CD4-positive, alpha-beta T cell treated with Interleukin-15 for 4 hours (primary cell): ENCODE data around the gene TFRC.
"Not testable (repeated sequence)": the region's sequence is repeated elsewhere in the genome, so short reads cannot be mapped to it uniquely, and the experiment has no call there.

Source experiments
- DNase-seq: peaks from one replicate; pipeline ENCODE4 v3.0.0-alpha.2; 2020; ENCODE audit warnings: low spot score

Gene TFRC

GRCh38 chr3:196048922-196049598 is 32.8 kb downstream of the TFRC start:
- DNase-seq = no peak

- no peak for DNase-seq
These were observed 34.4 kb downstream of the TFRC start for GRCh38 chr3:196047391-196048030.

GRCh38 chr3:196044513-196044912 is 37.4 kb downstream of the TFRC start:
- no peak for DNase-seq

DNA sequence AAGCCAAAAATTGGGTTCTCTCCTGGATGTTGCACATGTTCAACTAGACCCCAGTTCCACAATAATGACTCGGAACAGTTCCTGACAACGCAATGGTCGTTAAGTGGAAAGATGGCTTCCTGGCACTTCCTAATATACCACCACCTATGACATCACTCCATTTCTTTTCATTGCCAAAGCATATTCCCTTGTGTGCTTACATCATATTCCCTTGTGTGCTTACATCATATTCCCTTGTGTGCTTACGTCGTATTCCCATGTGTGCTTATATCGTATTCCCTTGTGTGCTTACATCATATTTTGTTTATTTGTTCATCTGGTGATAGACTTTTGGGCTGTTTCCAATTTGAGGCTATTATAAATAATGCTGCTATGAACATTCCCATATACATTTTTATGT is 39.2 kb downstream of the TFRC start:
- DNase-seq = no peak

GRCh38 chr3:196039359-196039758 is 42.5 kb downstream of the TFRC start:
- DNase-seq = no peak

DNA sequence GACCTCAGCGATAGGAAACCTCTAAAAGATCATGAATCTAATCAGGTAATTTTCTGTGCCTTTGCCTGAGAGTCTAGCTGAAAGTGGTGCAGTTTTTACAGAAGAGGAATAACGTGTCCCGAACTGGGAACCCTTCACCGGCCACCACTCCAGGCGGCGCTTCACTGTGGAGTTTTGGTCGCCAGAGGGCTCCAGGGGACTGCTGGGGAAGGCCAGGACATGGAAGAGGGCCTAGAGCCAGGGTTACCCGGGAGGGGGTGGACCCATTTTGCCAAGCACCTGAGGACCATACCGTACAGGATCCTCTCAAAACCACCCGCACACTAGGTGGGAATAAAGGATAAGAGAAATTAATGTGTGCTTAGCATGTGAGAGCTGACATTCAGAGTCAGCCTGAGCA is 55.8 kb downstream of the TFRC start:
- not testable (repeated sequence) for DNase-seq

GRCh38 chr3:196024968-196025367 is 56.9 kb downstream of the TFRC start:
- DNase-seq = no peak

GRCh38 chr3:196023947-196024346 is 57.9 kb downstream of the TFRC start:
- no peak for DNase-seq

DNA sequence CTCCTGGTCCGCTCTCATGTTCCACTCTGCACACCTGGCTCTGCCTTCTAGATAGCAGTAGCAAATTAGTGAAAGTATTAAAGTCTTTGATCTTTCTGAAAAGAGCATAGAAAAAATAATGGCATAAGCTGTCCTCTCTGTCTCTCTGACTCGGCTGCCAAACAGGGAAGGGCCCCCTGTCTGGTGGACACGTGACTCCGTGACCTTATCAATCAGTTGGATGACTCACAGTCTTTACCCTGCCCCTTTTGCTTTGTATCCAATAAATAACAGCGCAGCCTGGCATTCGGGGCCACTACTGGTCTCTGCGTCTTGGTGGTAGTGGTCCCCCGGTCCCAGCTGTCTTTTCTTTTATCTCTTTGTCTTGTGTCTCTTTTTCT is 59.4 kb downstream of the TFRC start:
- not testable (repeated sequence) for DNase-seq

DNA sequence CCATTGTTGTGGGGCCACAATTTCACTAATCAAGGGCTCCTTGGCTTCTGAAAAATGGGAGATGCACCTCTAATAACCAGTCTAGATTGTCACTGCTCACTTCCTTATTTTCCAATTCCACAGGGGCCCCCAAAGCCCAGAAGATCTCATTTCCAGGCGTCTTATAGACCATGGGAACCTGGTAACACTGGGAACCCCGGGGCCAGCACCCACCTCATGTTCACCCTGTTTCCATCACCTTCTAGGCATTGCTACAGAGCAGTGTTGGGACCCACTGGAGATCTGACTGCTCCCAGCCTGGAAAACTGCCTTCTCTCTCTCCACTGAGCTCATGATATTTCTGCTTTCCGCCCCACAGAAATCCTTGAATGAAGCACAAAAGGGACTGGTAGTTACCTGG is 61.5 kb downstream of the TFRC start:
- no peak for DNase-seq

- DNase-seq = not testable (repeated sequence)
These were observed 62.3 kb downstream of the TFRC start for GRCh38 chr3:196019576-196019975.

GRCh38 chr3:196018159-196018558 is 63.7 kb downstream of the TFRC start:
- DNase-seq = not testable (repeated sequence)

- no peak for DNase-seq
These were observed 65.4 kb downstream of the TFRC start for GRCh38 chr3:196016485-196016884.

DNA sequence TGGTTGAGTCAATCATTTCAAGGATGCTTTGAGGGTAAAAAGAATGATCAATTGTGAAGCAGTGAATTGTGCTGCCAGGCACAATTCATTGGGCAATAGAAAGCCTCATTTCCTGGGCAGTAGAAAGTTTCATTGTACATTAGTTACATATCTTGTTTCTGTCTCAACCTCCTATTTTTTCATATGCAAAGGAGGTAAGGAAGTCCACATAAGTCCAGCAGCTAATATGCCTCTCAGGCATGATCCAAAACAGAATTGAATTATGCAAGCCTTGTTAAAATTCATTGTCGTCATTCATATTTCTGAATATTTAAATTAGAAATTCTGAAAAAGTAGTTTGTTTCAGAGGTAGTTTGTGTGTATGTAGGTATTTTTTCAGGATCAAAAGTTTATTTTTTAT is 65.8 kb downstream of the TFRC start:
- DNase-seq = no peak

DNA sequence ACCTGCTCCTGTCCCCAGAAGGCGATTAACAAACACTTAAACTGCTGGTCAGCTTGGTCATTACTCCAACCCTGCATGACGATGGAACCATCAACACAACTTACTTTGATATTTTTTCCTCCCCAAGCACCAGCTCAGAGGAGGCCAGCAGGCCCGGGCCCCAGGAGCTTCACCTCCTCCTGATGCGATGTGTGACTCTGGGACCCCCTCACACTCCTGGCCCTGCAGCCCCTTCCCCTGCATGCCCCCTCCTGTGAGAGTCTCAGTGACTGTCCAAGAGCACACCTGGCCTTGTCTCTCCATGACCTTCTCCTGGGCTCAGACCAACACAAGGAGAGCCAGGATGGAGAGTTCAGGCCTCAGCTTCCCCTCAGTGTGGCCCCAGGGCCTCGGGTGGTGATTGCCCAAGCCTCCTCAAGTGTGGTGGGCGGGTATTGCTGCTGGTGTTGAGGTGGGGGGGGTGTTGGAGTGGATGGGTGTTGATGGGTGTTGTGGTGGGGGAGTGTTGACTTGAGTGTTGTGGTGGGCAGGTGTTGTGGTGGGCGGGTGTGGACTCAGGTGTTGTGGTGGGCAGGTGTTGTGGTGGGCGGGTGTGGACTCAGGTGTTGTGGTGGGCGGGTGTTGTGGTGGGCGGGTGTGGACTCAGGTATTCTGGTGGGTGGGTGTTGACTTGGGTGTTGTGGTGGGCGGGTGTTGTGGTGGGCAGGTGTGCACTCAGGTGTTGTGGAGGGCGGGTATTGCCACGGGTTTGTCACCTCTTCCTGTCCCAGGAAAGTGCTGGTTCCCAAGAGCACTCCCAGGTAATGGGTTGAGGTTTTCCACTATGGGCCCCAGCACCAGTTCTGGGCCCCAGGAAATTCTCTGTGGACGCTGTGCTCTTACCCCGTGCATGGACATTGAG is 68.1 kb downstream of the TFRC start:
- DNase-seq = no peak

DNA sequence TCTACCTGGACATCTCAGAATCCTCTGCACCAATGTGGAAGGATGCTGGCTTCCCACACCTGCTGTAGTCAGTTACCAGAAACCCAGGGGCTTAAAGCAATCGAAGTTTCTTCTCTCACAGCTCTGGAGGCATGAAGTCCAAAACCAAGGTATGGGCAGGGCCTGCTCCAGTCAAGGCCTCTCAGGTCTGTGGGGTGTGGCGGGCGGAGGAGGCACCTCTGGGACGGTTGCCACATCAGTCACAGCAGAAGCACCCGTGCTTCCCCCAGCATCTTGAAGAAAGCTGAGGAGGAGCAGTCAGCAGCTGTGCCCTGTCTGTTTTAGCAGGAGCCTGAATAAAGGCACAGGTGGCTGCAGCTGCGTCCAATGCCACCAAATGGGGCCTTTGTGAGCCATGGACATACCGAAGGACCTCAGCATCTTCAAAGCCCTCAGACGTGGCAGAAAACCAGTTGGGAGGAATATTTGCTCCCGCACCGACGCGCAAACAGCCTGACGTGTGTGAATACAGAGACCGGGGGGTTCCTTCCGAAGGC is 68.9 kb downstream of the TFRC start:
- DNase-seq = no peak

- DNase-seq = no peak
These were observed 69.4 kb downstream of the TFRC start for GRCh38 chr3:196012481-196012880.

DNA sequence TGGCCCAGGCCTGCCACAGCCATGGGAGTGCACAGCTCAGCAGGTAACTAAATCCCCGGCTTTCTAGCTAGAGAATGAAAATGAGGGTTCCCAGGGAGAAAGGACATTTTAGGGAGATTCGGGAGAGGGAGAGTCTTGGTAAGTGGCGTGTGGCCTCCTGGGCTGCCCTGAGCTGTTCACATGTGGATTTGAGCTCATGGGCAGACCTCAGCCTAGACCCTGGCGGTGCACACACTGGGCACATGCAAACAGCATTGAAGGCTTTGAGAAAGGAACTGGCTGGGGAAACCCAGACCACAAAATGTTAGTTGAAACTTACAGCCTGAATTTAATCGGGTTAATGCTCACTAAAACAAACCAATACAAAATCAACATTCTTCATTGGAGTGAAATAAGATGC is 72.4 kb downstream of the TFRC start:
- no peak for DNase-seq

- no peak for DNase-seq
These were observed 73.0 kb downstream of the TFRC start for GRCh38 chr3:196008929-196009328.

GRCh38 chr3:196008387-196008786 is 73.5 kb downstream of the TFRC start:
- no peak for DNase-seq

DNA sequence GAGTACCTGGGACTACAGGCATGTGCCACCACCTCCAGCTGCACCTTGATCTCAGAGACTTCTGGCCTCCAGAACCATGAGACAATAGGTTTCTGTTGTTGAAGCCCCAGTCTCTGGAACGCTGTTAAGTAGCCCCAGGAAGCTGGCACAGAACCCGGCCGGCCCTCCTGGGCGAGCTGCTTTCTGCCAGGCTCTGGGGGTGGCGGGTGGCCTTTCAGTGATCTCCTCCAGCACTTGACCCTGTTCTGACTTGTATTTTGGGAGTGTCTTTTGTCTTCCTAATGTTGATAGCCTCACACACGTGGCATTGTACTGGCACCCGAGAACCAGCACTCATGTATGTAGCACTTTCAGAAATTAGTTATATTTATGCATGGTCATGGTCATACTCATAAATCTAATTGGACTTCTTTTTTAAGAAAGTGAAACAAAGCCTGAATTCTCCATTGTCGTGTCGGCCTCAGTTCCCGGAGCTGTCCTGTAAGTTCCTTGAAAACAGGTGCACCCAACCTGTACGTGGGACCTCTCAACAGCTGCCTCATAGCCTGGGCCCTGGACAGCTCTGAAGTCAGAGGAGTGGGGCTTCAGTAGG is 74.0 kb downstream of the TFRC start:
- DNase-seq = no peak

- not testable (repeated sequence) for DNase-seq
These were observed 76.6 kb downstream of the TFRC start for GRCh38 chr3:196005338-196005737.
